ENCODE measurements around the gene MISP. TPM values are rescaled to one million over a fixed set of nuclear protein-coding genes. Genes with fewer than 3 reads are reported as not detected.

MISP gene
- total and polyA plus RNA-seq, 2 of the 8 experiments (the other 6 are each of a cell fraction or from before 2014, with no cell fraction given): 0.43 to 0.45 TPM

GRCh38 chr19:711254-711653, 39.7 kb upstream of the MISP start:
- no peak overlapping the region for H2BK20ac ChIP-seq (ENCODE audit: low read length)
- DNase-seq (ENCODE audit: low read depth in 1 of 2, low spot score in 2 of 2) (no peak), FAIRE-seq (no peak)
- H2BK15ac ChIP-seq (ENCODE audit: low read length): no peak overlapping the region
- H3K4me3 ChIP-seq (ENCODE audit: extremely low read depth in 1 of 4, insufficient read depth in 2 of 4, low read depth in 3 of 4, low read length in 4 of 4): no peak overlapping the region
- no peaks in the 10 kb centered on the region; the same call in 1 of the 2 replicates for H3K79me1 ChIP-seq (ENCODE audit: low read depth, low read length)
- H2BK120ac ChIP-seq (replicated peaks; ENCODE audit: low read depth, low read length): no peak overlapping the region
- H2BK5ac ChIP-seq (ENCODE audit: low read depth, low read length): no peak overlapping the region
- no peak overlapping the region for H3K18ac ChIP-seq (ENCODE audit: extremely low read depth, low read length)
- H3K27ac ChIP-seq (ENCODE audit: low read depth, low read length): no peak overlapping the region
- H2AK5ac ChIP-seq (ENCODE audit: low read depth, low read length): no peak overlapping the region
- no peak overlapping the region for H4K91ac ChIP-seq (replicated peaks; ENCODE audit: insufficient read length, low read length)
- H3K9me3 ChIP-seq (ENCODE audit: insufficient read depth in 2 of 2, low read depth in 1 of 2, low read length in 1 of 2): peaks cover 4 to 6% of the 10 kb centered on the region in 2 experiments; a peak in 2 of 4 replicates
- H3K14ac ChIP-seq (ENCODE audit: insufficient read length): no peak overlapping the region
- no peaks in the 10 kb centered on the region for H3K79me2 ChIP-seq (ENCODE audit: control insufficient read depth in 1 of 2, insufficient read depth in 2 of 2, low read length in 2 of 2)
- no peaks in the 10 kb centered on the region for H3K36me3 ChIP-seq (ENCODE audit: control insufficient read depth in 2 of 4, insufficient read depth in 4 of 4, low read length in 3 of 4)
- ChIA-PET CTCF (ENCODE audit: partially characterized antibody) (interaction anchor here (0.5 to 1.8 kb wide), 8 partner anchors 13 to 44 kb away, joined by 3 to 6 read pairs (median 3); no protein-coding TSS in a partner anchor), POLR2A (ENCODE audit: partially characterized antibody) (interaction anchor here (0.8 kb wide), 1 partner anchor 10 kb away, joined by 4 read pairs; no protein-coding TSS in a partner anchor)
- H3K23me2 ChIP-seq (ENCODE audit: low read depth, low read length): peaks cover 2% of the 10 kb centered on the region; the same call in 1 of the 2 replicates
- no peak overlapping the region; a peak in 1 of 7 replicates for H3K9ac ChIP-seq (replicated peaks in 1 of 4; ENCODE audit: extremely low read depth in 1 of 4, low read depth in 3 of 4, low read length in 3 of 4)
- peaks cover 1 to 10% (median 4%) of the 10 kb centered on the region in 4 experiments for H3K4me1 ChIP-seq (replicated peaks in 1 of 4; ENCODE audit: control insufficient read depth in 3 of 4, insufficient read depth in 4 of 4, low read length in 3 of 4)
- no peak overlapping the region for H3K56ac ChIP-seq (replicated peaks; ENCODE audit: insufficient read length, low read depth, low read length)
- 63% methylated on average over 8 of the region's 8 CpGs; no CpG with 5 or more reads in 1 of the 2 experiments for WGBS, 2 experiments (ENCODE audit: extremely low coverage in 1 of 2, insufficient coverage in 1 of 2, insufficient read length in 1 of 2, insufficient replicate concordance in 2 of 2, low coverage in 1 of 2, low lambda C conversion rate in 2 of 2, missing lambda C conversion rate in 1 of 2)
- H3K4ac ChIP-seq (replicated peaks; ENCODE audit: insufficient read length, low read depth, low read length): no peak overlapping the region
- no peak overlapping the region for H2AFZ ChIP-seq (ENCODE audit: low read length)
- H3K23ac ChIP-seq (ENCODE audit: insufficient read length): no peak overlapping the region
- H3K4me2 ChIP-seq (ENCODE audit: insufficient read depth in 1 of 2, low read depth in 2 of 2, low read length in 2 of 2): no peak overlapping the region
- peaks cover 0 to 2% (median 0%) of the 10 kb centered on the region in 4 experiments; a peak in 2 of 7 replicates for H3K27me3 ChIP-seq (replicated peaks in 1 of 4; ENCODE audit: control insufficient read depth in 3 of 4, extremely low read depth in 1 of 4, insufficient read depth in 3 of 4, low read length in 3 of 4)
- H4K20me1 ChIP-seq (replicated peaks in 1 of 2; ENCODE audit: control insufficient read depth in 1 of 2, insufficient read depth in 2 of 2, low read length in 2 of 2): peaks cover 0 to 5% of the 10 kb centered on the region in 2 experiments
- H2BK12ac ChIP-seq (ENCODE audit: low read depth, low read length): no peak overlapping the region
- no peak overlapping the region for H4K5ac ChIP-seq (ENCODE audit: insufficient read length, low read depth, low read length)
- H4K8ac ChIP-seq (ENCODE audit: extremely low read depth, insufficient read depth, low read length): no peak overlapping the region
- TF ChIP-seq RXRA (IDR thresholded peaks at IDR 0.05; ENCODE audit: insufficient read depth, low read depth, low read length): no peak
- TF ChIP-seq RAD21 (IDR thresholded peaks at IDR 0.05 in 1 of 2, conservative IDR thresholded peaks at IDR 0.05 in 1 of 2; ENCODE audit: low read depth in 2 of 2, low read length in 2 of 2): no peak
- no peak for TF ChIP-seq CEBPB (IDR thresholded peaks at IDR 0.05; ENCODE audit: low read depth, low read length)
- no peak for TF ChIP-seq POLR2A (IDR thresholded peaks at IDR 0.05; ENCODE audit: control extremely low read depth in 1 of 2, low read depth in 2 of 2, low read length in 2 of 2)
- TF ChIP-seq MAFK (IDR thresholded peaks at IDR 0.05; ENCODE audit: low read depth, low read length): no peak
- TF ChIP-seq YY1 (IDR thresholded peaks at IDR 0.05; ENCODE audit: low read depth, low read length): no peak
- no peak for TF ChIP-seq BACH1 (IDR thresholded peaks at IDR 0.05; ENCODE audit: low read length)
- no peak for TF ChIP-seq NRF1 (IDR thresholded peaks at IDR 0.05; ENCODE audit: low read depth, low read length)
- TF ChIP-seq ATF3 (IDR thresholded peaks at IDR 0.05; ENCODE audit: insufficient read depth, low read depth, low read length): no peak
- TF ChIP-seq TEAD4 (IDR thresholded peaks at IDR 0.05; ENCODE audit: low read depth, low read length): no peak
- no peak for TF ChIP-seq SIN3A (conservative IDR thresholded peaks at IDR 0.05 in 1 of 2, IDR thresholded peaks at IDR 0.05 in 1 of 2; ENCODE audit: low read depth in 1 of 2, low read length in 2 of 2)
- no peak for TF ChIP-seq PHF8 (conservative IDR thresholded peaks at IDR 0.05; ENCODE audit: low read depth, low read length)
- no peak for TF ChIP-seq KDM4A (IDR thresholded peaks at IDR 0.05; ENCODE audit: low read depth, low read length, severe bottlenecking)
- TF ChIP-seq SP1 (IDR thresholded peaks at IDR 0.05; ENCODE audit: low read depth, low read length): no peak
